GM12891 (cell line): Measurements from ENCODE around the gene RPTN.

Experiments used
- POLR2A ChIP-seq: IDR thresholded peaks from 2 replicates; pipeline ENCODE4 v1.6.1; 2011; ENCODE audit warnings: low read depth, low read length, control low read depth
- POLR2AphosphoS5 ChIP-seq: IDR thresholded peaks from 2 replicates; pipeline ENCODE4 v1.6.1; 2011; ENCODE audit warnings: low read depth, low read length, control low read depth
- TAF1 ChIP-seq: IDR thresholded peaks from 2 replicates; pipeline ENCODE4 v1.6.1; 2011; ENCODE audit warnings: low read depth, low read length, control low read depth

GRCh38 chr1:152167835-152168534 lies 9.0 kb upstream of the RPTN start:
- TF ChIP-seq TAF1 (no peak), POLR2A (no peak), POLR2AphosphoS5 (no peak)
